ENCODE data around the gene TNFRSF19.

TNFRSF19 gene

DNA sequence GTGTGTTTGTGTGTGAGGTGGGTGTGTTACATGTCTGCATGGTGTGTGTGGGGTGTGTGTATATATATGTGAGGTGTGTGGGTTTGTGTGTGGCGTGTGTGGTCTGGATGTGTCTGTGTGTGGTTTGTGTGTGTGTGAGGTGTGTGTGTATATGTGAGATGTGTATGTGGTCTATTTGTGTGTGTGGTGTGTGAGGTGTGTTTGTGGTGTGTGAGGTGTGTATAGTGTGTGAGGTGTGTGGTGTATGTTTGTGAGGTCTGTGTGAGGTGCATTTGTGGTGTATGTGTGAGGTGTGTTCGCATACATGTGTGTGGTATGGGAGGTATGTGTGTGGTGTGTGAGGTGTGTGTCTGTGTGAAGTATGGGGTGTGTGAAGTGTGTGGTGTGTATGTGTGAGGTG lies 12.5 kb upstream of the TNFRSF19 start:
- Histone ChIP-seq H3K27ac (no peak overlapping the region), H3K4me3 (no peak overlapping the region)
- DNase-seq (ENCODE audit: low spot score), result no peak
- TF ChIP-seq CTCF (IDR thresholded peaks at IDR 0.05), result no peak

DNA sequence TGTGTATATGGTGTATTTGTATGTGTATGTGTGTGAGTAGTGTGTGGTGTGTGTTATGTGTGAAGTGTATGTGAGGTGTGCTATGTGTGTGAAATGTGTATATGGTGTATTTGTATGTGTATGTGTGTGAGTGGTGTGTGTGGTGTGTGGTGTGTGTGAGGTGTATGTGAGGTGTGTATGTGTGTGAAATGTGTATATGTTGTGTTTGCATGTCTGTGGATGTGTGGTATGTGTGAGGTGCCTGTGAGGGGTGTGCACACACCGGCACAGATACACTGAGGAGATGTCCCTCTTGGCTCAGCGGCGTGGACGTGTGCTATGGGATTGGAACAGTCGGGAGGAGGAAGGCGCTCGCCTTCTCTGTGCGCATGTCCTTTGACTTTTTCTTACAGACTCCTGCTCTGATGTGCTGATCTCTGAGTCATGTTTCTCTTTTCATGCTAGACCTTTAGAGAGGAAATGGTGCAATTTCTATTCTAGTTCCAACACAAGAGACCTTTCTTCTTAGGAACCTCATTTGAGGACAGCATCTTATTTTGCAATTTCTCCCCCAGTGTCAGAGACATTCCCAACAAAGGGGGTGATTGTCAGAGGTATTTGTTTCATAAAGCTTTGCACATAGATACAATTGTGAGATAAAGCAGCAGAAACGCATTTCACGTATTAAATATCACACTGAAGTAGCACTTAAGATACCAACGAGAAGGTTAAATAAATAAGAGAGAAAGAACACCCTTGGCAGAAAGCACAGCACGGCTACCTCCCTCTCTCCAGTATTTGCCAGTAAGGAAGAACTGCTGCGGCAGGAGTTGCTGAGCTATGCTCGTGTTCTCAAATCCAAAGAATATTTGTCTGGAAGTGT lies 11.3 kb upstream of the TNFRSF19 start:
- TF ChIP-seq CTCF (IDR thresholded peaks at IDR 0.05), result no peak
- Histone ChIP-seq H3K4me3 (peak overlapping the region; percentile 53), H3K27ac (peak overlapping the region in 1 of 2 donors; percentile 77)
- no peak for DNase-seq (ENCODE audit: low spot score)

DNA sequence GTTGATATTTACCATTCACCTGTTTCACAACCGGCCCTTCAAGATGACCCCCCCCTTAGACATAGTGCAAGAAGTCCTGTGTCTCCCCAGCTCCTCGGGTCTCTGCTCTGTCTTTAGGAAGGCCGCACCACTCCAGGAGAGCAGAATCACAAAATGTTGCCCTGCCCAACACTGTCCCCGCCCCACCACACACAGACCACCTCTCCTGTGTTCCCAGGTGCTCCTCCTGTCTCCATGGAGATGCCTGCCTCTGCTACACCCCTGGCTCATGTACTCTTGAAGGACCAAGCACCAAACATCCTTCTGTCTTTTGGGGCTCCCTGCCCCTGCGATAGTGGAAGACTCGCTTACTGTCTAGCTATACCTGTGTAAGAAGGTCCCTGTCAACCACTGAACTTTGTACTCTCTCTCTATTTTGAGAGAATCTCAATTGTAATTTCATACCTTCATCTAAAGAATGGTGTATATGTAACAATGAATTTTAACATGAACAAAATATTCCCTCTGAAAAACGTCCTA lies 9.6 kb upstream of the TNFRSF19 start:
- H3K27ac ChIP-seq, result no peak overlapping the region
- DNase-seq (ENCODE audit: low spot score), result no peak
- TF ChIP-seq CTCF (IDR thresholded peaks at IDR 0.05), result no peak
- no peak overlapping the region for H3K4me3 ChIP-seq

GRCh38 chr13:23561261-23561660 lies 9.0 kb upstream of the TNFRSF19 start:
- DNase-seq (ENCODE audit: low spot score), result no peak
- Histone ChIP-seq H3K4me3 (no peak overlapping the region), H3K27ac (no peak overlapping the region)
- no peak for TF ChIP-seq CTCF (IDR thresholded peaks at IDR 0.05)

DNA sequence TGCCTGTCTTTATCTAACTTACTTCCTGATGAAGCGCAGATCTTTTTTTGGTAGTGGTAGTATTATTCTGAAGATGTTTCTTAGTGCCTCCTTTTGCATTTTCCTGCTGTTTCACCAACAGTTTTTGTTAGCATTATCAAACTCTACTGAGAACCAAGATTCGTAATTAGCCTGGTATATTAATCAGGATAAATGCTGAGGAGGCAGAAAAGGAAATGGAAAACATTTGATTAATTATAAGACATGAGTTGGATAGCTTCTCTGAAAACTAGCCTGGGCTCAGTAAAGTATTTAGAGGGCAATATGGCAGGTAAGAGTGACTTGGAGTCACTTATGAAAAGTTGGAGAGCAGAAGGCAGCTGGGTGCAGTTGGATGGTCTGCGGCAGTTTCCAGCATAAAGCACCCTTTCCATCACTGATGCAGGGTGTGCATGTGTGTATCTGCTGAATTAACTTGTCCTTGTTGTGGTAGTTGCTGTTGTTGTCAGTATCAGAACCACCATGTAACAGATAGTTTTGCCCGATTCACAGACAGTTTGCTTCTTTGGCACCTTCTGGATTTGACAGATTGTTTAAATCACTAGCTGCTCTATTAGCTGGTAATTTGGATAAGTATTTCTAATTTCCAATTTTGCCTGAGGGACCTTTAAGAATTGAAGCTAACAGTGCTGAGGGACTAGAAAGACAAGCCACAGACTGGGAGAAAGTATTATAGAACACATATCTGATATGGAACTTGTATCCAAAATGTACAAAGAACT lies 6.9 kb upstream of the TNFRSF19 start:
- no peak overlapping the region for H3K4me3 ChIP-seq
- H3K27ac ChIP-seq, result no peak overlapping the region
- no peak for TF ChIP-seq CTCF (IDR thresholded peaks at IDR 0.05)
- no peak for DNase-seq (ENCODE audit: low spot score)

DNA sequence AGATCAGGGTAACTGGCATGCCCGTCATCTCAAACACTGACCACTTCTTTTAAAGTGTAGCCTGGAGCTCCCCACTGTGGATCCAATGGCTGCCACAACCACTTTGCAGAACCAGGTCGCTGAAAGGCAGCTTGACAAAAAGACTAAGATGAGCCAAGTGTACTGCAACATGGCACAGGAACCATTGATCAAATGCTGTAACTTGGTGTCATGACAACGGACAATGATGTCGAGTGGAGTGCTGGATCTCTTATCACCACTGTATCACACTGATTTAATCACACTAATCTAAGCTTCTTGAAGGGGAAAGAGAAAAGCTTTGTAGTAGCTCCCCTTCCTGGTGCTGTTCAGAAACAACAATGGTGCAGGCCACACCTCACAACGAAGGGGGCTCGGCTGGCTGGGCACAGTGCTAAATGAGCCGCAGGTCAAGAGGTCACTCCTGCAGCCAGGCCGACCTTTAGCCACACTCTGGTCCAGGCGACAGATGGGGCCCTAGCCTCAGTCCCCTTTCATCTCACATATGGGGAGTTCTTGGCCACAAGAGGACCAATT lies 2.2 kb upstream of the TNFRSF19 start:
- no peak for TF ChIP-seq CTCF (IDR thresholded peaks at IDR 0.05)
- H3K27ac ChIP-seq, result no peak overlapping the region
- DNase-seq (ENCODE audit: low spot score), result no peak
- H3K4me3 ChIP-seq, result no peak overlapping the region
